K562 (cell line): ENCODE measurements around the gene RBM20.

Experiments
- FOS ChIP-seq: IDR thresholded peaks from 3 replicates; pipeline ENCODE4 v1.6.1; 2011; ENCODE audit not compliant: insufficient read length; ENCODE audit errors: extremely low read depth
- NBN ChIP-seq: fragments of 450-650 bp; IDR thresholded peaks from 2 replicates; pipeline ENCODE4 v1.6.1; 2016; ENCODE audit warnings: low read depth, mild to moderate bottlenecking
- SAFB2 ChIP-seq: fragments of 200-400 bp; formaldehyde crosslinking; IDR thresholded peaks from 2 replicates; pipeline ENCODE4 v1.6.1; 2018; ENCODE audit warnings: borderline replicate concordance, low read length, low read depth, moderate library complexity; ENCODE audit not compliant: severe bottlenecking
- TF ChIP-seq, protein P1 (sequence below), 3 experiments: IDR thresholded peaks in 2 of 3; conservative IDR thresholded peaks in 1 of 3; 2 replicates each; pipeline ENCODE4 v1.5.1; 2011 to 2012; ENCODE audit warnings: low read length in 3 of 3, mild to moderate bottlenecking in 3 of 3, control low read depth in 2 of 3, improper control_type of control experiment in 1 of 3, inconsistent platforms in 1 of 3, low read depth in 1 of 3, mixed read lengths in 1 of 3, moderate library complexity in 1 of 3; ENCODE audit not compliant: insufficient read depth in 2 of 3

- TF ChIP-seq SAFB2 (no peak), NBN (no peak), FOS (no peak)
- TF ChIP-seq, protein P1, sequence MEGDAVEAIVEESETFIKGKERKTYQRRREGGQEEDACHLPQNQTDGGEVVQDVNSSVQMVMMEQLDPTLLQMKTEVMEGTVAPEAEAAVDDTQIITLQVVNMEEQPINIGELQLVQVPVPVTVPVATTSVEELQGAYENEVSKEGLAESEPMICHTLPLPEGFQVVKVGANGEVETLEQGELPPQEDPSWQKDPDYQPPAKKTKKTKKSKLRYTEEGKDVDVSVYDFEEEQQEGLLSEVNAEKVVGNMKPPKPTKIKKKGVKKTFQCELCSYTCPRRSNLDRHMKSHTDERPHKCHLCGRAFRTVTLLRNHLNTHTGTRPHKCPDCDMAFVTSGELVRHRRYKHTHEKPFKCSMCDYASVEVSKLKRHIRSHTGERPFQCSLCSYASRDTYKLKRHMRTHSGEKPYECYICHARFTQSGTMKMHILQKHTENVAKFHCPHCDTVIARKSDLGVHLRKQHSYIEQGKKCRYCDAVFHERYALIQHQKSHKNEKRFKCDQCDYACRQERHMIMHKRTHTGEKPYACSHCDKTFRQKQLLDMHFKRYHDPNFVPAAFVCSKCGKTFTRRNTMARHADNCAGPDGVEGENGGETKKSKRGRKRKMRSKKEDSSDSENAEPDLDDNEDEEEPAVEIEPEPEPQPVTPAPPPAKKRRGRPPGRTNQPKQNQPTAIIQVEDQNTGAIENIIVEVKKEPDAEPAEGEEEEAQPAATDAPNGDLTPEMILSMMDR (IDR thresholded peaks at IDR 0.05 in 2 of 3, conservative IDR thresholded peaks at IDR 0.05 in 1 of 3; ENCODE audit: insufficient read depth in 2 of 3, low read depth in 1 of 3, low read length in 3 of 3), result no peak
Measured at GRCh38 chr10:110821508-110821907, 177.4 kb downstream of the RBM20 start.
